ENCODE data around the gene KBTBD12.

KBTBD12 gene

GRCh38 chr3:127951276-127951675, 36.2 kb downstream of the KBTBD12 start:
- FAIRE-seq: no peak
- DNase-seq (ENCODE audit: low spot score): no peak

GRCh38 chr3:127953091-127954035, 38.3 kb downstream of the KBTBD12 start:
- DNase-seq (ENCODE audit: low spot score) (no peak), FAIRE-seq (no peak)

DNA sequence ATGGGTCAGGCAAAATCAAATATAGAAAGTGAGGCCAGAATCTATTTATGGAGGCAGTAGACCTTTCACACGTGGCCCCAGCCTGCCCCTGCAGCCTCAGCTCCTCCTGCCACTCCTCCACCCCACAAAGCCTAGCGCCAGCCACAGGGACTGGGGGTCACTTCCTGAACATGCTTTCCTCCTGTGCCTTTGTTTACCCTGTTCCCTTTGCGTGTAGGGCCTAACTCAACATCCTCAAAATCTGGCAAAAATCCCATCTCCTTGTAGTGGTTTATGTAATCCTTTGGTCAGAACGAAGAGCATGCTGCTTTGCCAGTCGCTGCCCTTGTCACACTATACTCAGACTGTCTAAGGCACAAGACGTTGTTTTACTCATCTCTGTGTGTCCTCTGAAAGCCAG, 39.6 kb downstream of the KBTBD12 start:
- no peak for FAIRE-seq
- no peak for DNase-seq (ENCODE audit: low spot score)

- no peak for FAIRE-seq
- no peak for DNase-seq (ENCODE audit: low spot score)
Observed at GRCh38 chr3:127955728-127956127, 40.7 kb downstream of the KBTBD12 start.

- DNase-seq (ENCODE audit: low spot score) (no peak), FAIRE-seq (no peak)
Observed at GRCh38 chr3:127959041-127959440, 44.0 kb downstream of the KBTBD12 start.

- peak; percentile 39 for DNase-seq (ENCODE audit: low spot score)
- no peak for FAIRE-seq
Observed at GRCh38 chr3:127959873-127960272, 44.8 kb downstream of the KBTBD12 start.

GRCh38 chr3:127960421-127960965, 45.5 kb downstream of the KBTBD12 start:
- FAIRE-seq (no peak), DNase-seq (ENCODE audit: low spot score) (no peak)

DNA sequence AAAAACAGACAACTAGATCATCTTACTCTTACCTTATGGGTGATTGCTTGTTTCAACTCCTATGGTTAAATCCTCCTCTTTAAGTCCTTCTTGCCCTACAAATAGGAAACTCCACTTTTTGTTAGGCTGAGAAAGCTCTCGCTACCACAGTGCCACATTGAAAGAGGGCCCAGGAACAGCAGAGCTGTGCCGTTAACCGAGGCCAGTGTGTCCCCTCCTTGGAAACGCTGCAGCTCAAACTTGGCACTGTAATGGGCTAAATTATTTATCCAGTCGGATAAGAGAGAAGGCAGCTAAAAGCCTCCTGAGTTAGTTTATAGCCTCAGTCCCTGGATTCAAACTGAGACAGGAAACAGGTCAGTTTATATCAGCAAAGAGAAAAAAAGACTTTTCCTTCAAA, 46.1 kb downstream of the KBTBD12 start:
- no peak for DNase-seq (ENCODE audit: low spot score)
- FAIRE-seq: no peak

GRCh38 chr3:127961963-127962362, 46.9 kb downstream of the KBTBD12 start:
- FAIRE-seq (no peak), DNase-seq (ENCODE audit: low spot score) (peak; percentile 79)

DNA sequence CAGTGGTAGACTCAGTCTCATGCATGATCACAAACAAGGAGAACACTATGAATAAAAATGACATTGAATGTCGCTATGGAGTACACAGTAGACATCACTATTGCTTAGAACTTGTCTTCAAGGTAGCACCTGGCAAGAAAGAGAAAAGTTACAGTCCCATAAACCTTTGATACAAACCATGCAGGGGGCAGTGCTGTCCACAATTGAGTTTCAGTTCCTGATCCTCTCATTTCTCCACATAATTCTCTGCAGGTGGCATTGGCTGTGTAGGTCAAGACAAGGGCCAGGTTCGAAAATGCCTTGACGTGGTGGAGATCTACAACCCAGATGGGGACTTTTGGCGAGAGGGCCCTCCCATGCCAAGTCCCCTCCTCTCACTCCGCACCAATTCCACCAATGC, 47.9 kb downstream of the KBTBD12 start:
- FAIRE-seq (no peak), DNase-seq (ENCODE audit: low spot score) (no peak)

DNA sequence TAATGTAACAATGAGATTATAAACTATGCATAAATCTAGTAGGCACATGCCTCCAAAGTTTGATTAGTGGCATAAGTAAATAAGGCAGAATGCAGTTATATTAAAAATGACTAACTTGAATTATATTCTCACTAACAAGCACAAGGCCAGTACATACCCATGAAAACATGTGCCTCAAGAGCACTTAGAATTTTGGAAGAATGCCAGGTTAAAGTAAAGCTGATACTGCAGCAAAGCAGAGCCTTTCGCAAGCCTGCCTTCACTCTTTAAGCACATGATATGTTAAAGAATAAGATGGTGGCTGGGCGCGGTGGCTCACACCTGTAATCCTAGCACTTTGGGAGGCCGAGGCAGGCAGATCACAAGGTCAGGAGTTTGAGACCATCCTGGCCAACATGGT, 49.0 kb downstream of the KBTBD12 start:
- DNase-seq (ENCODE audit: low spot score) (no peak), FAIRE-seq (no peak)

DNA sequence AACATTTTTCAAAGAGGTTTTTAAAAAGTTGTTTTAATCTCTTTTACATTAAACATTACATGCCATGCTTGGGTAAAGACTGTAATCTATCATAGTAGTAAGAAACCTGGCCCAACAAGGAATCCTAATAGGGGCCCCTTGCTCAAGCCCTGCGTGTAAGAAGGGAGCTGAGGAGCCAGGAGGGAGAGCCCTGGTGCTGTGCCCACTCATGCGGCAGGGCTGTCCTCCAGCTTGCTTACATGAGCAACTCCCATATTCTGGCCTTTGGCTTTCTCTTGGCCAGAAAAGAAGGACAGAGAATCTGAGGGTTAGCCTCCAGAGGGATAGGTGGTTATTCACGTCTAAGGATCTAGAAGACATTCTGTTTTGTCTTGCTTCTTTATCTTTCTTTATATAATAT, 49.8 kb downstream of the KBTBD12 start:
- no peak for FAIRE-seq
- no peak for DNase-seq (ENCODE audit: low spot score)

DNA sequence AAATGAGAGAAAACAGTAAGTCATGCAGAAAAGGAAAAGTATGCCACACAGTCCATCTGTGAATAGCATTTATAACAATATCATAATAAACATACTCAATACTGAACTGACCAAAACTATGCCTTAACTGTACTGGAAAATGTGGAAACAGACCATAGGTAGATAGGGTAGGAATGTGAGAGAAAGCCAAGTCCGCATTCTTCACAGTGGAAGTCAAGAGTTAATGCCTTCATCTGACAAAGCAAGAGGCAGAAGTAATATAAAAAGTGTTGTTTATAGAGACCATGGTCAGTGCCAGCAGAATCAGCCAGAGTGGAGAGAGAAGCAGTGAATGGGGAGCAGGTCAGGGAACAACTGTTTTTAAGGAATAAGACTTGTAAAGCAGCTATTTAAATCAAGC, 52.3 kb downstream of the KBTBD12 start:
- DNase-seq (ENCODE audit: low spot score): no peak
- no peak for FAIRE-seq

GRCh38 chr3:127970966-127971592, 56.0 kb downstream of the KBTBD12 start:
- FAIRE-seq (no peak), DNase-seq (ENCODE audit: low spot score) (peak; percentile 66)

GRCh38 chr3:127974226-127974625, 59.2 kb downstream of the KBTBD12 start:
- FAIRE-seq: no peak
- DNase-seq (ENCODE audit: low spot score): no peak

DNA sequence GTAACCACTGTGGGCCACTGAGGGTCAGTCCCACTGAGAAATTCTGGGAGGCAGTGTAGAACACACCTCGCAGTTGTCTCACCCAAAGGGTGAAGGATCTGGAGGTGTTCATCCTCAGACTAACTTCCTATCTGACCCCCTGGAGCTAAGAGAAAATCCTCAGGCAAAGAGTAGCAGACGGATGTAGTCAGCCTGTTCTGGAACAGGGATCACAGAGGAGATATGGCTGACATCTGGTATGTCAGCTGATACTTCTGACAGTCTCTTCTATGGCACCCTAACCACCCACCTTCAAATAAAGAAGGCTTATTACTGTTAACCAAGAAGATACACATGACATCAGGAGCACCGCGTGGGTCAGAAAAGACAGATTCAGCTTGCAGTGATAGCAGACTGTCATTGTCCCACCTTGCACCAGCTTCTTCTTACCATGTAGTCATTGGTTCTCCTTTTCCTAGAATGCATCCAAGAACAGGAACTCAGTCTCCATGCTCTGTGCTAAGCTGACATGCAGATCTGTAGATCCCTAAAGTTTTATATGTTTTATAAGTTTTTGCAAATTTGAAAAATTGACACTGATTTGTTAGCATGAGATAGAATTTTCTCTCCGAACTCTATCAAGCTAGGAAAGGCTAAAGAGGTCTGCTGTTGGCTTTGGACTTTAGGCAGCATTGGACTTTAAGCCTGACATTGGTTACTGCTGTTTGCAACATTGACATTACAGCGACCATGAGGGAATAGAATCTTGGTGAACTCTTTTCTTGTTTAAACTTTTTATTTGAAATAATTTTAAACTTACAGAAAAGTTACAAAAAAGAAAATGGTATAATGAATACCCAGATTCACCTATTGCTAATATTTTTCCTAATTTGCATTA, 60.4 kb downstream of the KBTBD12 start:
- DNase-seq (ENCODE audit: low spot score) (no peak), FAIRE-seq (no peak)

DNA sequence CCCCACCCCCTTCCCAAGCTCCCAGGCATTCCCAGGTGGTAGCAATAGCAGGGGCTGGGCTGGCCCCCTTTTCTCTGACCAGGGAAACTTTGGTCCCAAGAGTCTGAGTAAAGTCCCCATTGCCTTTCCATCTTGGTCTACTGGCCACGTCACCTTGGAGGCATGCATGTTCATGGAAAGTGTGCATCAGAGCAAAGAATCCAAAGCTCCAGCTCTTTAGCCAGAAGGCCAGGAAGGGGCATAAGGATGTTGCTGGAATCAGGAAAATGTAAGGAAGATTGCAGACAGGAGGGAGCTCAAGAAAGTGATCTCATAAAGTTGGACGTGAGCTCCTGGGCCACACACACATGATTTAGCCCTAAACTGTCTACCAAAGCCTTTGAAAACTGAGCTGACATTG, 63.6 kb downstream of the KBTBD12 start:
- DNase-seq (ENCODE audit: low spot score): no peak

GRCh38 chr3:127979473-127979872, 64.4 kb downstream of the KBTBD12 start:
- no peak for FAIRE-seq

More for the DNA sequence above, 63.6 kb downstream of the KBTBD12 start:
- FAIRE-seq: no peak

DNA sequence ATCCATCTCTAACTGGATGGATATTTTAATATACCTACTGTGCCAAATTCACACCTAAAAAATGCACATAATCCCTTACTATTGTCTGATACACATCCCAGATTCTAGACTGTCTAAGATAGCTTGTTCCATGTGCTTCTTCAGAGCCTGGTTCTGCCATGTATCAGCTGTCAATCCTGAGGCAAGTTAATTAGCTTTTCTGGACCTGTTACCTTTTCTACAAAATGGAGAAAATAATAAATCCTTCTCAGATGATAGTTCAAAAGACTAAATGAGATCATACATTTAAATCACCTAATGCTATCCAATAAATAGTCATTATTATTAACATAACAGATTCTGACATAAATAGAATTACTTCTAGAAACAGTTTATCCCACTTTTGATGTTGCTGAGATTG, 66.1 kb downstream of the KBTBD12 start:
- FAIRE-seq (no peak), DNase-seq (ENCODE audit: low spot score) (no peak)

More at GRCh38 chr3:127979473-127979872, 64.4 kb downstream of the KBTBD12 start:
- no peak for DNase-seq (ENCODE audit: low spot score)

GRCh38 chr3:127982155-127982554, 67.1 kb downstream of the KBTBD12 start:
- no peak for DNase-seq (ENCODE audit: low spot score)
- FAIRE-seq: no peak

DNA sequence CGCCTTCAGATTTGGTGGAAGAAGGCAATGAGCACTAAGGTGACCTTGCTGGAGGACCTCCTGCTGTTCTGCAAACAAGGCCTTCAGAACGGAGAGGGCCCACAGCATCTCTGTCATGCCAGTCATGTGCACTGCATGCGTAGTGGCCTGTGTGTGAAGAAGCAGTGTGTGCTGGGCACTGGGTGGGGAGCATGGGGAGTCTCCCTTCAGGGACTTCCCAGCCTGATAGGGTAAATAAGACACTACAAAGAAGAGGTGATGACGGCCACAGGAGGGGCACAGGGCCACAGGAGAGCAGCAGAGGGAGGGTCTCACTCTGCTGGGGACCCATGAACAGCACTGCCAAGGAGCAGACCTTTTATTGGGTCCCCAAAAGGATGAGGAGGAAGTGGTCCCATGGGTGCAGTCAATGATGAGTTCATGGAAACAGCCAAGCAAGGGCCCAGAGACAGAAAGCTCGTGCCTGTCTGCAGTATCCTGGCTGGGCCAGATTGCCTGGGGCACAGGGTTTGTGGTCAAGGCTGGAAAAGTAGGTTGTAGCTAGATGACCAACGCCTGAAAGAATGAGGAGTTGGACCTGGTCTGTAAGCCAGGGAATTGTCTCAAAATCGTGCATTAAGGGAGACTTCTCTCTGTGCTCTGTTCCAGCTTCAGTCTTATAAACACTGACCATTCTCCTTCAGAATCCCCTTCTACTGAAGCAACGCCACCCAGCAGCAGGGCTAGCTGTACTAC, 69.4 kb downstream of the KBTBD12 start:
- DNase-seq (ENCODE audit: low spot score) (no peak), FAIRE-seq (no peak)

Data from urothelium cell line (cell line).